ENCODE results near the gene DNAJA1.
"Not testable (repeated sequence)": the region's sequence is repeated elsewhere in the genome, so short reads cannot be mapped to it uniquely, and the experiment has no call there.

Gene DNAJA1

DNA sequence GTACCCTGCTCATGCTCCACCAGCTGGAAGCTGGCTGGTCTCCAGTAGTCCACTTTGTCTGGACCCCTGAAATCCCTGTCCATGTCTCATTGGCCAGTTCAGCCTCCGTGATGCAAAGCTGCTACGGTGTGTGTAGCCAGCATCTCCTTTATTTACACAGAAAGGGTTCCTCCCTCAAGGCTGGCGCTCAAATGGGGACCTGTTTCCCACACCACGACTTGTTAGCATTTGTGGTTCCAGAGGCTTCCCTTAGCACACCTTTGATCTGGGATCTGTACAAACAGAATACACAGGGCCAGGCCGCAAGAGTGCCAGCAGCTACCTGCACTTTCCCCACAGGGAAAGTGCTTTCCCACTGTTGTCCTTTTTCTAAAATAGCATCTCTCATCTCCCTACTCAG lies 57.1 kb downstream of the DNAJA1 start:
- DNase-seq (ENCODE audit: low spot score) = no peak

DNA sequence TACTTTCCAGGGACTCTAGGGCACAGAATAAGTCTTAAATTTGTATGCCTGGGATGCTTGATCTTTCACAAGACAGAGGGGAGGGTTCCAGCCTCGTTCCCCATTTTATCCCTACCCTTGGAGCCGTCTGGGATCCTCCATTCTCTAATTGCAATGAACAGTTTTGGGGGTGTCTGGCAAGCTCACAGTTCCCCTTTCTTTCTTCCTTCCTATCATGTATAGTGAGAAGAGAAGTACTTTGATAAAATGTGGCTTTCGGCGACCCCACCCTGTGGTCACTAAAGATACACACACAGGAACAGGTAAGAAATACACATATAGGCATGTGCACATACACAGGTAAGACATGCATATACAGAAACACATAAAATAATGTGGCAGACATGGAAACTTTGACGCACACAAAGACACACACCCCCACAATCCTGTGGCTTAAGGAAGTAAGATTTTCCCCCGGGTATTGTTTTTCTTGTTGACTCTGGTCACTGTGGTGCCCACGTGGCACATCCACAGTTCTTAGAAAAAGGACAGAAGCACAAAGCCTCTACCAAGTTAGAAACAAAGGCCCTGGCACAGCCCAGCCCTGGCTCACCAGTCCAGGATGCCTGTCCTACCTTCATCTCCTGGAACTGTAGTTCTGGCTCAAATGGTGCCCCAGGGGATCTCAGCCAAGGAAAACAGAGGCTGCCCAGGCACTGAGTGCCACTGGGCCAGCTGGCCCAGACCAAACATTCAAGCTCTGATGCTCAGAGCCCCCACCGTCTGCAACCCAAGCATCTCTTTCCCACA lies 57.7 kb downstream of the DNAJA1 start:
- no peak for DNase-seq (ENCODE audit: low spot score)

DNA sequence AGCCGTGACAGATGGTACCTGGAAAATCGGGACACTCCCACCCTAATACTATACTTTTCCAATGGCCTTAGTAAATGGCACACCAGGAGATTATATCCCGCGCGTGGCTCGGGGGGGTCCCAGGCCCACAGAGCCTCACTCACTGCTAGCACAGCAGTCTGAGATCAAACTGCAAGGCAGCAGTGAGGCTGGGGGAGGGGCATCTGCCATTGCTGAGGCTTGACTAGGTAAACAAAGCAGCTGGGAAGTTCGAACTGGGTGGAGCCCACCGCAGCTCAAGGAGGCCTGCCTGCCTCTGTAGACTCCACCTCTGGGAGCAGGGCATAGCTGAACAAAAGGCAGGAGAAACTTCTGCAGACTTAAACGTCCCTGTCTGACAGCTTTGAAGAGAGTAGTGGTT lies 60.6 kb downstream of the DNAJA1 start:
- not testable (repeated sequence) for DNase-seq (ENCODE audit: low spot score)

Measured in hematopoietic multipotent progenitor cell treated with erythropoietin and hydrocortisone succinate and interleukin-3 and kit ligand, for 15 days (in vitro differentiated cells).